ENCODE measurements around the gene LSP1.

GRCh38 chr11:1862588-1863351 lies 9.9 kb downstream of the LSP1 start:
- TF ChIP-seq TAF1 (IDR thresholded peaks at IDR 0.05; ENCODE audit: low read depth) (no peak), MAX (IDR thresholded peaks at IDR 0.05) (no peak)

Data from Ishikawa (cell line).